DND-41 (cell line): Measurements from ENCODE around the gene HCAR2.

Experiments used
- CTCF ChIP-seq: IDR thresholded peaks from 2 replicates; pipeline ENCODE4 v1.5.1; 2012; ENCODE audit warnings: borderline replicate concordance, low read length, moderate library complexity, mild to moderate bottlenecking; ENCODE audit not compliant: poor library complexity, severe bottlenecking; ENCODE audit errors: extremely low read depth
- EZH2 ChIP-seq: IDR thresholded peaks from 3 replicates; pipeline ENCODE4 v1.6.1; 2012; ENCODE audit warnings: borderline replicate concordance, low read depth, mild to moderate bottlenecking, moderate library complexity, low read length, inconsistent platforms; ENCODE audit not compliant: severe bottlenecking

GRCh38 chr12:122688291-122688690 lies 14.9 kb downstream of the HCAR2 start:
- no peak for TF ChIP-seq CTCF
- no peak for TF ChIP-seq EZH2
